Activated CD8-positive, alpha-beta memory T cell treated with anti-CD3 and anti-CD28 coated beads, Interleukin-2, amount 50 U/mL, for 1 hour (primary cell): Measurements from ENCODE around the gene GSE1.

ENCODE experiments used
- DNase-seq: peaks from one replicate; pipeline ENCODE4 v3.0.0-alpha.2; 2020; ENCODE audit errors: extremely low read depth

GSE1 gene

GRCh38 chr16:85573696-85574641 lies 39.2 kb upstream of the GSE1 start:
- DNase-seq, result no peak

DNA sequence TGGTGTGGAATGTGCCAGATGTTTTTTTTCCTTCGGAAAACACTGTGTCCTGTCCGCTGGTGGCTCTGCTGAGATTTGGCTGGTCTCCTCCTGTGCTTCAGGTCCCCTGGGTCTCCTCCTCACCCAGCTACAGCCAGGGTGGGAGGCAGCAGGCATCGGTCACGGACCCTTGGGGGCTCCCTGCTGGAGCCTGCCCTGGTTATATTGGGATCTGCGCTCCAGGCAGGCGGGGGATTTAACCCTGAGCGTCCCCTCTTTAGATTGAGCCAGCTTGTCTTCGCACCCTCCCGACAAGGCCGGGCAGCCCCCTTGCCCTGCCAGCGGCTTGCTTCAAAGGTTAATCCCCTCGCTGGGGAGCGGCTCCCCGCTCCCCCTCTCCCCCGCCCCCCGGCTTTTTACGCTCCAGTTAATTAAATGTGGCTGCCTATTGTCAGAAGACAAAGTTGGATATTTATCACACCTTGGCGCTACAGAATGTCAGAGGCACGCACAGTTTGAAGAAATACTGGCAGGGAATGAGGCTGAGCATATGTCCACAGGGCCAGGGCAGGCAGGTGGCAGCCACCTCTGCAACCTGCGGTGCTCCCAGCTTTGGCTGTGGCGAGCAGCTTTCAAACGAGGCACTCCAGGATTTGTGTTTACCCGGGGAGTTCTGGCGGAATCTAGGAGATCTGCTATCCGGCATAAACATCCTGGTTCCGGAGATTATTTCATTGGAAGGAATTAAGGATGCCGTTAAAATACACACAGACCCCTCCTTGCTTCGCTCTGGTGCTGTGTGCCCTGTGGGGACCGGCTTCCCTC lies 38.2 kb upstream of the GSE1 start:
- no peak for DNase-seq

GRCh38 chr16:85575920-85576319 lies 37.2 kb upstream of the GSE1 start:
- no peak for DNase-seq

DNA sequence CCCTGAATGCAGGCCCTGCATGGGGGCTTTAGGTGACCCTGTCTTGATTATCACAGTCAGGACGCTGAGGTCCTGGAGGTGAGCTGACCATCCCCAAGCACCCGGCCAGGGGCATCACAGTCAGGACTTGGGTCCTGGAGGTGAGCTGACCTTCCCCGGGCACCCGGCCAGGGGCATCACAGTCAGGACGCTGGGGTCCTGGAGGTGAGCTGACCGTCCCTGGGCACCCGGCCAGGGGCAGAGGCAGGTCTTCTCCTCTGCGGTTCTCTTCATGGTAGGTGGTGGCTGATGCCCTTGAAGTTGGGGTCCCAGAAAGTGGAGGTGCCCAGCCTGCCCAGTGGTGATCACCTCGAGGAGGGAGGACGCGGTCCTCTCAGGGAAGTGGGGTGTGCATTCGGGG lies 36.2 kb upstream of the GSE1 start:
- no peak for DNase-seq

- no peak for DNase-seq
These were observed 35.1 kb upstream of the GSE1 start for GRCh38 chr16:85577899-85578598.

- no peak for DNase-seq
These were observed 34.5 kb upstream of the GSE1 start for GRCh38 chr16:85578599-85578948.

GRCh38 chr16:85579191-85579590 lies 33.9 kb upstream of the GSE1 start:
- DNase-seq, result no peak

- no peak for DNase-seq
These were observed 33.1 kb upstream of the GSE1 start for GRCh38 chr16:85579923-85580580.

DNA sequence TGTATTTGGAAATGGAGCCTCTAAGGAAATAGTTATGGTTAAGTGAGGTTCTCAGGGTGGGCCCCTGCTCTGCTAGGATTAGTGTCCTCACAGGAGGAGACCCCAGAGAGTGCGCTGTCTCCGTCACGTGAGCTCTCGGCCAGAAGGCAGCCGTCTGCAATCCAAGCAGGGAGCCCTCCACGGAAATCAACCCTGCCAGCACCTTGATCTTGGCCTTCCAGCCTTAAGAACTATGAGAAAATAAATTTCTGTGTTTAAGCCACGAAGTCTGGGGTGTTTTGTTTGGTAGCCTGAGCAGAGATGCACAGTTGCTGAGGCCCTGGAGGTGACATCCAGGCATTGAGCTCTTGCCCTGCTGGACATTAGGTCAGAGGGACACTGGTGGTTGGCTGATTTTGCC lies 32.4 kb upstream of the GSE1 start:
- no peak for DNase-seq

GRCh38 chr16:85582229-85582991 lies 30.7 kb upstream of the GSE1 start:
- DNase-seq, result no peak

- DNase-seq, result no peak
These were observed 29.5 kb upstream of the GSE1 start for GRCh38 chr16:85583491-85584181.

DNA sequence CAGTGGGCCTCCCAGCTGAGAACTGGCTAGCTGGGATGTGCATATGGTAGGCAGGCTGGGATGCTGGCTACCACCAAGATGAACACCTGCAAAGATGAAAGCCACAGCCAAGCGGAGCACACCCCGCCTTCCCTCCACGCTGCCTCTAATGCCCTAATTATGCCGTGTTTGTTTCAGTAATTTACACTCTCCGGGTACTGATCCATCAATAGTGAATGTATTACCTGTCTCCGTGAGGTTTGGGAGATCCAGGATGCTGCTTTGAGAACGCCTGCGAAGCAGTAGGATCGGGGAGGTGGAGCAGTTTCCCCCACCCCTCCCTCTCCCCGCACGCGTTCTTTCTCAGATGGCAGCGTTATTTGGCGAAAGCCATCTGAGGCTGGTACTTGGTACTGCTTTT lies 28.9 kb upstream of the GSE1 start:
- no peak for DNase-seq

DNA sequence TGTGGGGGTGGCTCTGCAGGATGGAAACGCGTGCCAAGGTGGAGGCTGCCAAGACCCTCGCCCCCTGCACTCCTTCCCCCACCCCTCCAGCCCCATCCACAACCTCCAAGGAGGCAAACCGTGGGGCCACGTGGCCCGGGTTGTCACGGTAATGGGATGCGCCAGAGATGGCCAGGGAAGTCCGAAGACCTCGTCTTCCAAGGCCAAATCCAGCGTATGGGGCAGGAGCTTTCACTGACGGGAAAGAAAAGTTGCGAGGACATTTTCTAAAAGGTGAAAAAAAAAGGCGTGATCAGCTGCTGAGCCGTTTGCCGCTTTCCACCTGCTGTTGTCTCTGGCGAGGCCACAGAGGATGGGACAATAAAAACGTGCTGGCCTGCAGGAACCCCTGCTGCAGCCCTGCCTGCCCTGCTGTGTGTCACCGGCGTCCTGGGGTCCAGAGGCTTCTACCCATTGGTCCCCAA lies 28.3 kb upstream of the GSE1 start:
- DNase-seq, result no peak

- no peak for DNase-seq
These were observed 27.4 kb upstream of the GSE1 start for GRCh38 chr16:85585711-85586110.

GRCh38 chr16:85586380-85587104 lies 26.6 kb upstream of the GSE1 start:
- DNase-seq, result no peak

GRCh38 chr16:85587762-85588556 lies 25.2 kb upstream of the GSE1 start:
- no peak for DNase-seq

- DNase-seq, result no peak
These were observed 24.3 kb upstream of the GSE1 start for GRCh38 chr16:85588562-85589503.
